Sigmoid colon (tissue), 4 donors: ENCODE data around the gene STK33.

Experiments used
- CTCF ChIP-seq, 4 experiments: fragments of 450-650 bp in 3 of 4; fragments of 200-600 bp in 1 of 4; IDR thresholded peaks; one replicate each; pipeline ENCODE4 v1.5.1; 2016 to 2019; ENCODE audit warnings: antibody characterized with exemption in 4 of 4, mild to moderate bottlenecking in 3 of 4, moderate library complexity in 2 of 4
- EP300 ChIP-seq, 4 donors: sonication (generic); formaldehyde crosslinking; IDR thresholded peaks; one replicate each; pipeline ENCODE4 v1.6.1; 2017; ENCODE audit warnings: antibody characterized with exemption in 4 of 4
- POLR2A ChIP-seq, 2 donors: fragments of 450-650 bp; IDR thresholded peaks; one replicate each; pipeline ENCODE4 v1.6.1; 2016; ENCODE audit warnings: antibody characterized with exemption in 2 of 2, mild to moderate bottlenecking in 2 of 2, moderate library complexity in 2 of 2
- POLR2AphosphoS5 ChIP-seq, 4 donors: sonication (generic); formaldehyde crosslinking; IDR thresholded peaks; one replicate each; pipeline ENCODE4 v1.6.1; 2017; ENCODE audit warnings: antibody characterized with exemption in 4 of 4

GRCh38 chr11:8344346-8344745 lies 249.7 kb downstream of the STK33 start:
- TF ChIP-seq CTCF (IDR thresholded peaks at IDR 0.05) (no peak), POLR2AphosphoS5 (IDR thresholded peaks at IDR 0.05) (no peak), EP300 (IDR thresholded peaks at IDR 0.05) (no peak), POLR2A (IDR thresholded peaks at IDR 0.05) (no peak)
